ENCODE data around the gene SLF2. TPM values are rescaled to one million over a fixed set of nuclear protein-coding genes. Genes with fewer than 3 reads are reported as not detected.

SLF2 gene
- total RNA-seq, 2 donors from 2014 or later, result 11.5 to 12.3 TPM

DNA sequence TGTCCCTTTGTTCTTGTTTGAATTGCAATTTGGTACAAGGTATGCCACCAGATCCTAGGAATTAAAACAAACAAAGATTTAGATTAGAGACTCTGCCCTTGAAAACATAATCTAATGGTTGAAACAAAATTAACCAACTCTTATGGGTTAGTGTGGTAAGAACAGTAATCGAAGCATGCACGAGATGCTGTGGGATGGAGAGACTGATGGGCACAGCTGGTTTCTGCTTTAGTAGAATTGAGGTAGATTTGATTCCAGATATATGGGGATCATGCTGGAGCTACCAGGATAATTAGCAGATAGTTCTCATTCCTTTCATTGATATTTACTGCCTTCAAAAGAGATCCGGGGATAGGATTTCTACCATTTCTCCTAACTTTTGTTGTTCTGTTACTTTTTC lies 36.2 kb downstream of the SLF2 start:
- Histone ChIP-seq H3K4me1 (no peaks in the 10 kb centered on the region), H3K27ac (no peak overlapping the region), H3K4me3 (no peak overlapping the region), H3K36me3 (peaks cover 90% of the 10 kb centered on the region), H3K27me3 (no peaks in the 10 kb centered on the region), H3K9me3 (no peaks in the 10 kb centered on the region)
- no peak for DNase-seq (ENCODE audit: low spot score)
- TF ChIP-seq CTCF (IDR thresholded peaks at IDR 0.05), result no peak

GRCh38 chr10:100960251-100960650 lies 47.5 kb downstream of the SLF2 start:
- no peak for TF ChIP-seq CTCF (IDR thresholded peaks at IDR 0.05)
- Histone ChIP-seq H3K4me3 (no peak overlapping the region), H3K27me3 (no peaks in the 10 kb centered on the region), H3K4me1 (no peaks in the 10 kb centered on the region), H3K27ac (no peak overlapping the region), H3K9me3 (no peaks in the 10 kb centered on the region), H3K36me3 (peaks cover 66% of the 10 kb centered on the region)
- no peak for DNase-seq (ENCODE audit: low spot score)

DNA sequence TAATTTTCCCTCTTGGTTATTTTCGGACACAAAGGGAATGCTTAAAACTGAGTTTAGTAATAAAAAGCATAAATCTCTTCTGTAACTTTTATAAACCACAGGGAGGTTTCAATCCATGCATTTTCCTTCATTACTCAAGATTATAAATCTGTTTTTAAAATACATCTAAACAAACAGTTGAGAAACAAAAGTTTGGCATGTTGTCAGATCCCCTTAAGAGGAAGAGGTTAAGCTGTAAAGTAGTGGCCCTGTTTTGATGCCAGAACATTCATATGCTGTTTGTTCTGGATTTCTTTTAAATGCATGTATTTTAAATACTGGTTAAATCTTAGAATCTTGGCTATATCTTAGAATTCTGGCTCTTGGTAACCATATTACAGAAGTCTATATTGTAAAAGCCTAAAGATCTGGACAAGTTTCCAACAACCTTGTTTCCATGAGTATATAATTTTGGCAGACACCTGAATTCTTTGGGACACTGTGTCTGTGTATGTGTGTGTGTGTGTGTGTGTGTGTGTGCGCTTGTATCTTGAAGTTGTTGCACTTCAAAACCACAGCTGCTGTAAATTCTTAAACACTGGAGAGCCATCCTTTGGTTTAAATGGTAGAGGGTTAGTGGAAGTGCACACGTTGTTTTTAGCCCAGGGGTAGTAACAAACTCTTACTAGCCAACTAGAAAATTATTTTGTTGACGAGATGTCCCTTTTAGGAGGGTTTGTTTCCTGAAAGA lies 49.8 kb downstream of the SLF2 start:
- no peak overlapping the region for H3K27ac ChIP-seq
- no peak overlapping the region for H3K4me3 ChIP-seq
- H3K36me3 ChIP-seq, result peaks cover 46% of the 10 kb centered on the region
- H3K4me1 ChIP-seq, result no peaks in the 10 kb centered on the region
- no peaks in the 10 kb centered on the region for H3K27me3 ChIP-seq
- no peak for DNase-seq (ENCODE audit: low spot score)
- TF ChIP-seq CTCF (IDR thresholded peaks at IDR 0.05), result no peak
- H3K9me3 ChIP-seq, result no peaks in the 10 kb centered on the region

DNA sequence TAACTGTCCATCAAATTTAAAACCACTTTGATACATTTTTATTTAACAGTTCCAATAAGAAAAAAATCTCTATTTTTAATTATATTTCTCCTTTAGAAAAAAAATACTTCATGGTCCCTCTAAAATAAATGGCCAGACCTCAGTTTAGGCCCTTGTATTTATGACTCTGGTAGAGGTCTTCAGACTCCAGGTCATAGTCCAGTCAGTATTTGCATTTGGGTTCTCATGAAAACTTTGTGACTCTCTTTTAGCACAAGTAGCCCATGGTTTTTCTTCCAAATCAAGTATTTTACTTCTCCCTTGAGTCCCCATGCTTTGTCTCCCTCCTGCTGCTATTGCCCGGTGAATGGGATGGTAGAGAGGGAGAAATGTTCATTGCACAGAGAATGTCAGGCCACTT lies 51.1 kb downstream of the SLF2 start:
- H3K9me3 ChIP-seq, result no peaks in the 10 kb centered on the region
- DNase-seq (ENCODE audit: low spot score), result no peak
- TF ChIP-seq CTCF (IDR thresholded peaks at IDR 0.05), result no peak
- peaks cover 33% of the 10 kb centered on the region for H3K36me3 ChIP-seq
- H3K27me3 ChIP-seq, result no peaks in the 10 kb centered on the region
- no peak overlapping the region for H3K4me3 ChIP-seq
- peaks cover 0 to 5% of the 10 kb centered on the region in 2 donors for H3K4me1 ChIP-seq
- no peak overlapping the region for H3K27ac ChIP-seq

- Histone ChIP-seq H3K36me3 (peaks cover 17% of the 10 kb centered on the region), H3K27me3 (no peaks in the 10 kb centered on the region), H3K9me3 (no peaks in the 10 kb centered on the region), H3K4me1 (peaks cover 0 to 15% of the 10 kb centered on the region in 2 donors), H3K4me3 (no peak overlapping the region), H3K27ac (no peak overlapping the region)
- DNase-seq (ENCODE audit: low spot score), result no peak
- TF ChIP-seq CTCF (IDR thresholded peaks at IDR 0.05), result no peak
Measured at GRCh38 chr10:100965820-100966219, 53.1 kb downstream of the SLF2 start.

GRCh38 chr10:100966887-100967286 lies 54.1 kb downstream of the SLF2 start:
- Histone ChIP-seq H3K27me3 (no peaks in the 10 kb centered on the region), H3K9me3 (no peaks in the 10 kb centered on the region), H3K4me1 (peaks cover 0 to 15% of the 10 kb centered on the region in 2 donors), H3K27ac (no peak overlapping the region), H3K36me3 (peaks cover 14% of the 10 kb centered on the region), H3K4me3 (no peak overlapping the region)
- TF ChIP-seq CTCF (IDR thresholded peaks at IDR 0.05), result no peak
- DNase-seq (ENCODE audit: low spot score), result no peak
